Liver (tissue), 3 donors: ENCODE results near the gene HOXA4.

Experiments used
- EGR1 ChIP-seq, 2 donors: IDR thresholded peaks; 2 replicates each; pipeline ENCODE4 v1.6.1; 2016 to 2018; ENCODE audit warnings: antibody characterized with exemption in 2 of 2, low read depth in 2 of 2
- FOXA1 ChIP-seq: IDR thresholded peaks from 2 replicates; pipeline ENCODE4 v1.6.1; 2016; ENCODE audit warnings: antibody characterized with exemption
- RAD21 ChIP-seq, 2 donors: IDR thresholded peaks; 2 replicates each; pipeline ENCODE4 v1.6.1; 2016; ENCODE audit warnings: antibody characterized with exemption in 2 of 2, mild to moderate bottlenecking in 2 of 2
- TF ChIP-seq, protein P1 (sequence below): fragments of 150-350 bp; IDR thresholded peaks from 2 replicates; pipeline ENCODE4 v1.5.1; 2017; ENCODE audit warnings: improper control_type of control experiment, low read depth, low read length; ENCODE audit not compliant: missing input control
- TF ChIP-seq, protein P2 (sequence below): IDR thresholded peaks from 2 replicates; pipeline ENCODE4 v1.6.1; 2016; ENCODE audit warnings: antibody characterized with exemption, mild to moderate bottlenecking
- donor health status: healthy.
- donor health status: healthy.

DNA sequence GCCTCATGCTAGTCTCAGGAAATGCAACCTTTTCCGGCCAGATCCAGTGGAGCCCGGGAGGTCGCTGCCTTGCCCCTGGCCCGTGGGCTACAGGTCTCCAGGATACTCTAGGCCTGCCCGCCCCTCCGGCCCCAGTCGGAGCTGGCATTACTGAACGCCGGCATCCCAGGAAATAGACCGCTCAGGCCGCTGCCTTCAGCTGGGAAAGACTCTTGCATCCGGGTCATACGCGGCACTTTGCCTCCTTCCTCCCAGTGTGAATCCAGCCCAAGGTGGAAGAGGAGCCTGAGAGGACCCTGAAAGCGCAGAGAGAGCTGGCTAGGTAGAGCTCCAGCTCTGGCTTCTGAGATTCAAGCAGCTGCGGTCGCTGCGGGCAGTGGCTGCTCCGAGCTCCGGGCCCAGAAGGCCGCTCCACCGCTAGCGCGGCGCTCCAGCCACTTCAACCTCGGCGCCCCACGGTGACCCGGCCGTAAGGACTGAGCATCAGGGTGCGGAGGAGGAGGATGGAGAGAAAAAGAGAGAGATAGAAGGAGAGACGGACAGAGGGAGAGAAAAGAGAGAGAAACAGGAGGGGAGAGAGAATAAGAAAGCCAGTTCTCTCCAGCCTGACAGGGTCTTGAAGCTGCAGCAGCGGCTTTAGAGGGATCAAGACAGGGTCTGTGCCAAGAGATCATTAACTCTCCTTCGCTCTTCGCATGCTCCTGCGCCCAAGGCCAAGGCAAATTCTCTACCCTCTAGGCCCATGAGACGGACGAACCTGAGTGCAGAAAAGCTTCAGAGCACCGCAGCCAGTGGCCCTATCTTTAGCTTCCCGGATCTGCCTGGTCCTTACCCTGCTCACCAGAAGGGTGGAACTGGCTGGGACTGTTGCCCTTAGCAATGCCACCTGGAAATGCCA lies 45.3 kb upstream of the HOXA4 start:
- TF ChIP-seq FOXA1 = no peak
- TF ChIP-seq, protein P1, sequence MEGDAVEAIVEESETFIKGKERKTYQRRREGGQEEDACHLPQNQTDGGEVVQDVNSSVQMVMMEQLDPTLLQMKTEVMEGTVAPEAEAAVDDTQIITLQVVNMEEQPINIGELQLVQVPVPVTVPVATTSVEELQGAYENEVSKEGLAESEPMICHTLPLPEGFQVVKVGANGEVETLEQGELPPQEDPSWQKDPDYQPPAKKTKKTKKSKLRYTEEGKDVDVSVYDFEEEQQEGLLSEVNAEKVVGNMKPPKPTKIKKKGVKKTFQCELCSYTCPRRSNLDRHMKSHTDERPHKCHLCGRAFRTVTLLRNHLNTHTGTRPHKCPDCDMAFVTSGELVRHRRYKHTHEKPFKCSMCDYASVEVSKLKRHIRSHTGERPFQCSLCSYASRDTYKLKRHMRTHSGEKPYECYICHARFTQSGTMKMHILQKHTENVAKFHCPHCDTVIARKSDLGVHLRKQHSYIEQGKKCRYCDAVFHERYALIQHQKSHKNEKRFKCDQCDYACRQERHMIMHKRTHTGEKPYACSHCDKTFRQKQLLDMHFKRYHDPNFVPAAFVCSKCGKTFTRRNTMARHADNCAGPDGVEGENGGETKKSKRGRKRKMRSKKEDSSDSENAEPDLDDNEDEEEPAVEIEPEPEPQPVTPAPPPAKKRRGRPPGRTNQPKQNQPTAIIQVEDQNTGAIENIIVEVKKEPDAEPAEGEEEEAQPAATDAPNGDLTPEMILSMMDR = no peak
- TF ChIP-seq, protein P2, sequence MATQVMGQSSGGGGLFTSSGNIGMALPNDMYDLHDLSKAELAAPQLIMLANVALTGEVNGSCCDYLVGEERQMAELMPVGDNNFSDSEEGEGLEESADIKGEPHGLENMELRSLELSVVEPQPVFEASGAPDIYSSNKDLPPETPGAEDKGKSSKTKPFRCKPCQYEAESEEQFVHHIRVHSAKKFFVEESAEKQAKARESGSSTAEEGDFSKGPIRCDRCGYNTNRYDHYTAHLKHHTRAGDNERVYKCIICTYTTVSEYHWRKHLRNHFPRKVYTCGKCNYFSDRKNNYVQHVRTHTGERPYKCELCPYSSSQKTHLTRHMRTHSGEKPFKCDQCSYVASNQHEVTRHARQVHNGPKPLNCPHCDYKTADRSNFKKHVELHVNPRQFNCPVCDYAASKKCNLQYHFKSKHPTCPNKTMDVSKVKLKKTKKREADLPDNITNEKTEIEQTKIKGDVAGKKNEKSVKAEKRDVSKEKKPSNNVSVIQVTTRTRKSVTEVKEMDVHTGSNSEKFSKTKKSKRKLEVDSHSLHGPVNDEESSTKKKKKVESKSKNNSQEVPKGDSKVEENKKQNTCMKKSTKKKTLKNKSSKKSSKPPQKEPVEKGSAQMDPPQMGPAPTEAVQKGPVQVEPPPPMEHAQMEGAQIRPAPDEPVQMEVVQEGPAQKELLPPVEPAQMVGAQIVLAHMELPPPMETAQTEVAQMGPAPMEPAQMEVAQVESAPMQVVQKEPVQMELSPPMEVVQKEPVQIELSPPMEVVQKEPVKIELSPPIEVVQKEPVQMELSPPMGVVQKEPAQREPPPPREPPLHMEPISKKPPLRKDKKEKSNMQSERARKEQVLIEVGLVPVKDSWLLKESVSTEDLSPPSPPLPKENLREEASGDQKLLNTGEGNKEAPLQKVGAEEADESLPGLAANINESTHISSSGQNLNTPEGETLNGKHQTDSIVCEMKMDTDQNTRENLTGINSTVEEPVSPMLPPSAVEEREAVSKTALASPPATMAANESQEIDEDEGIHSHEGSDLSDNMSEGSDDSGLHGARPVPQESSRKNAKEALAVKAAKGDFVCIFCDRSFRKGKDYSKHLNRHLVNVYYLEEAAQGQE = no peak
- TF ChIP-seq RAD21 (IDR thresholded peaks at IDR 0.05) = no peak
- no peak for TF ChIP-seq EGR1 (IDR thresholded peaks at IDR 0.05; ENCODE audit: low read depth in 2 of 2)
